NCI-H1048 (cell line): Measurements from ENCODE around the gene SF3A1.
"Not testable (repeated sequence)": the region's sequence is repeated elsewhere in the genome, so short reads cannot be mapped to it uniquely, and the experiment has no call there.

Source experiments
- DNase-seq: peaks from one replicate; lab custom pipeline; 2025; lab: John Stamatoyannopoulos, UW

SF3A1 gene

GRCh38 chr22:30351226-30351625 is 5.5 kb downstream of the SF3A1 start:
- no peak for DNase-seq

- DNase-seq: no peak
Observed at GRCh38 chr22:30348809-30349208, 7.9 kb downstream of the SF3A1 start.

- DNase-seq: no peak
Observed at GRCh38 chr22:30348404-30348803, 8.3 kb downstream of the SF3A1 start.

GRCh38 chr22:30347255-30347892 is 9.3 kb downstream of the SF3A1 start:
- no peak for DNase-seq

- no peak for DNase-seq
Observed at GRCh38 chr22:30344447-30345200, 12.1 kb downstream of the SF3A1 start.

- DNase-seq: no peak
Observed at GRCh38 chr22:30340911-30341685, 15.6 kb downstream of the SF3A1 start.

GRCh38 chr22:30338802-30339201 is 17.9 kb downstream of the SF3A1 start:
- DNase-seq: no peak

GRCh38 chr22:30338341-30338740 is 18.4 kb downstream of the SF3A1 start:
- DNase-seq: not testable (repeated sequence)

- DNase-seq: no peak
Observed at GRCh38 chr22:30337461-30337778, 19.3 kb downstream of the SF3A1 start.

- DNase-seq: no peak
Observed at GRCh38 chr22:30336752-30337460, 19.8 kb downstream of the SF3A1 start.

GRCh38 chr22:30335236-30335635 is 21.5 kb downstream of the SF3A1 start:
- DNase-seq: no peak

- no peak for DNase-seq
Observed at GRCh38 chr22:30334646-30335045, 22.0 kb downstream of the SF3A1 start.

GRCh38 chr22:30333707-30334087 is 23.0 kb downstream of the SF3A1 start:
- no peak for DNase-seq

GRCh38 chr22:30332994-30333706 is 23.5 kb downstream of the SF3A1 start:
- no peak for DNase-seq

- no peak for DNase-seq
Observed at GRCh38 chr22:30332551-30332950, 24.1 kb downstream of the SF3A1 start.

GRCh38 chr22:30328466-30329049 is 28.1 kb downstream of the SF3A1 start:
- no peak for DNase-seq

- no peak for DNase-seq
Observed at GRCh38 chr22:30327864-30328345, 28.8 kb downstream of the SF3A1 start.

GRCh38 chr22:30326706-30327362 is 29.9 kb downstream of the SF3A1 start, which contains the start of gene TBC1D10A:
TBC1D10A (minus strand) TSS chr22:30326941; CDS start chr22:30326881, 60 bp downstream.
- DNase-seq: peak; percentile 90

- no peak for DNase-seq
Observed at GRCh38 chr22:30326255-30326705, 30.4 kb downstream of the SF3A1 start.

- no peak for DNase-seq
Observed at GRCh38 chr22:30325724-30326254, 30.9 kb downstream of the SF3A1 start.
